WERI-Rb-1 (cell line): ENCODE measurements around the gene ABLIM2.

Source experiments
- DNase-seq: peaks from one replicate; pipeline ENCODE4 v3.0.0-alpha.2; 2020
- H3K27ac ChIP-seq: fragments of 250-450 bp; sonication (Bioruptor Pico); 2 replicates; pipeline ENCODE4 v1.5.1; 2020; ENCODE audit warnings: mild to moderate bottlenecking, moderate library complexity
- H3K27me3 ChIP-seq: fragments of 250-450 bp; sonication (Bioruptor Pico); 2 replicates; pipeline ENCODE4 v1.5.1; 2021; ENCODE audit warnings: mild to moderate bottlenecking, low read depth, moderate library complexity; ENCODE audit not compliant: insufficient read depth, severe bottlenecking
- H3K36me3 ChIP-seq: fragments of 250-450 bp; sonication (Bioruptor Pico); 2 replicates; pipeline ENCODE4 v1.5.1; 2020; ENCODE audit warnings: mild to moderate bottlenecking, moderate library complexity
- H3K4me3 ChIP-seq: 2 replicates; pipeline ENCODE4 v1.5.1; 2011; ENCODE audit warnings: low read depth, mild to moderate bottlenecking, control low read depth, low read length
- H3K9me3 ChIP-seq: fragments of 250-450 bp; sonication (Bioruptor Pico); 2 replicates; pipeline ENCODE4 v1.5.1; 2021; ENCODE audit warnings: mild to moderate bottlenecking, moderate library complexity; ENCODE audit not compliant: severe bottlenecking
- TF ChIP-seq, protein P1 (sequence below): IDR thresholded peaks from 2 replicates; pipeline ENCODE4 v1.5.1; 2011; ENCODE audit warnings: low read depth, mild to moderate bottlenecking, control low read depth, inconsistent platforms, low read length

The ABLIM2 gene

DNA sequence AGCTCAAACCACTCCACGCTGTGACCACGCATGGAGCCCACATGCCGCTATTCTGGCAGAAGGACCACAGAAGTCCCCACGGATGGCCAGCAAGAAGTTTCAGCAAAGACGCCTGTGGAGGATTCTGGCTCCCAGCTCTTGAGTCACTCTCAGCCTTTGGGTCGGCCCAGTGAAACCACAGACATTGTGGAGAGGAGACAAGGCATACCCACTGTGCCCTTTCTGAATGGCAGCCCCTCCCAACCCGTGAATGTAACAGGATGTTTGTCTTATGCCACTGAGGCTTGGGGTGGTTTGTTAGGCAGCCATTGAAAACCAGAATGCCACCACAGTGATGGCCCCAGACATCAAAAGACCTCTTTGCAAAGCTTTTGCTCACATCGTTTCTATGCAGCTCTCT, 42.7 kb downstream of the ABLIM2 start:
- Histone ChIP-seq H3K27ac (no peak overlapping the region), H3K36me3 (no peaks in the 10 kb centered on the region), H3K9me3 (no peaks in the 10 kb centered on the region), H3K4me3 (no peak overlapping the region), H3K27me3 (no peaks in the 10 kb centered on the region)
- TF ChIP-seq, protein P1, sequence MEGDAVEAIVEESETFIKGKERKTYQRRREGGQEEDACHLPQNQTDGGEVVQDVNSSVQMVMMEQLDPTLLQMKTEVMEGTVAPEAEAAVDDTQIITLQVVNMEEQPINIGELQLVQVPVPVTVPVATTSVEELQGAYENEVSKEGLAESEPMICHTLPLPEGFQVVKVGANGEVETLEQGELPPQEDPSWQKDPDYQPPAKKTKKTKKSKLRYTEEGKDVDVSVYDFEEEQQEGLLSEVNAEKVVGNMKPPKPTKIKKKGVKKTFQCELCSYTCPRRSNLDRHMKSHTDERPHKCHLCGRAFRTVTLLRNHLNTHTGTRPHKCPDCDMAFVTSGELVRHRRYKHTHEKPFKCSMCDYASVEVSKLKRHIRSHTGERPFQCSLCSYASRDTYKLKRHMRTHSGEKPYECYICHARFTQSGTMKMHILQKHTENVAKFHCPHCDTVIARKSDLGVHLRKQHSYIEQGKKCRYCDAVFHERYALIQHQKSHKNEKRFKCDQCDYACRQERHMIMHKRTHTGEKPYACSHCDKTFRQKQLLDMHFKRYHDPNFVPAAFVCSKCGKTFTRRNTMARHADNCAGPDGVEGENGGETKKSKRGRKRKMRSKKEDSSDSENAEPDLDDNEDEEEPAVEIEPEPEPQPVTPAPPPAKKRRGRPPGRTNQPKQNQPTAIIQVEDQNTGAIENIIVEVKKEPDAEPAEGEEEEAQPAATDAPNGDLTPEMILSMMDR = no peak
- no peak for DNase-seq

GRCh38 chr4:8115203-8115520, 43.5 kb downstream of the ABLIM2 start:
- TF ChIP-seq, protein P1 = no peak
- no peak overlapping the region for H3K4me3 ChIP-seq
- H3K27me3 ChIP-seq = no peaks in the 10 kb centered on the region
- no peaks in the 10 kb centered on the region for H3K36me3 ChIP-seq
- no peaks in the 10 kb centered on the region for H3K9me3 ChIP-seq
- H3K27ac ChIP-seq = no peak overlapping the region
- no peak for DNase-seq

DNA sequence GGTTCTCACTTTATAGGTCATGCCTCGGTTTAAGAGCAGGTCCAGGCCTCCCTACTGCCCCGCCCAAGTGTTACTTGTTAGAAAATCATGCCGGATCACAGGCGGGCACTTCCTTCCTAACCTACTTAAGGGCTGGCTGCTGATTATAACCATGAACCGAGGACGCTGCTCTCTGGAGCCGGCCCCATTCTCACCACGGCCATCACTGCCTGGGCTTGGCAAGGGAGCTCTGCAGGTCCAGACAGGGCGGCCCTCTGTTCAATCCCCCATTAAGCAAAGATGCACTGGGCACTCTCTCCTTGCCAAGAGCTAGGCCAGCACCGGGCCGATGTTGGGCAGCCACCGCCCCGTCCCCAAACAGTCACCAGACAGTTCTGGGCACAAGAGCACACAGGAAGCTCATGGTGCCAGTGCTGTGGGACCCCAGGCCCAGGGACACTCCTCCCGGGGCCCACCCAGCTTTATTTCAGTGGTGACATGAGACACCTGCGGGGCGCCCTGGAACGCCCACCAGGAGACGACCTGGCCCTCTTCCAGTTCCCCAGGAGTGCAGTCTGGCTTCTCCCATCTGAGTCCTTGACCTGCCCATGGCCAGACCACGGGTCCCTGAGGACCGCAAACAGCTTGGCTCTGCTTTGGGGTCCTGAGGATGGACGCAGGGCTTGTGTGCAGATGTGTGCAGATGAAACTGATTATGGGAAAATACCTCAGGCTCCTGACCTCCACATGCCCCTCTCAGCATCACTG, 44.0 kb downstream of the ABLIM2 start:
- DNase-seq = no peak
- Histone ChIP-seq H3K27me3 (no peaks in the 10 kb centered on the region), H3K4me3 (no peak overlapping the region), H3K36me3 (no peaks in the 10 kb centered on the region), H3K27ac (no peak overlapping the region), H3K9me3 (no peaks in the 10 kb centered on the region)
- TF ChIP-seq, protein P1 = no peak

GRCh38 chr4:8113611-8114377, 44.8 kb downstream of the ABLIM2 start:
- Histone ChIP-seq H3K36me3 (no peaks in the 10 kb centered on the region), H3K4me3 (no peak overlapping the region), H3K27ac (no peak overlapping the region), H3K27me3 (no peaks in the 10 kb centered on the region), H3K9me3 (no peaks in the 10 kb centered on the region)
- no peak for DNase-seq
- TF ChIP-seq, protein P1 = no peak

DNA sequence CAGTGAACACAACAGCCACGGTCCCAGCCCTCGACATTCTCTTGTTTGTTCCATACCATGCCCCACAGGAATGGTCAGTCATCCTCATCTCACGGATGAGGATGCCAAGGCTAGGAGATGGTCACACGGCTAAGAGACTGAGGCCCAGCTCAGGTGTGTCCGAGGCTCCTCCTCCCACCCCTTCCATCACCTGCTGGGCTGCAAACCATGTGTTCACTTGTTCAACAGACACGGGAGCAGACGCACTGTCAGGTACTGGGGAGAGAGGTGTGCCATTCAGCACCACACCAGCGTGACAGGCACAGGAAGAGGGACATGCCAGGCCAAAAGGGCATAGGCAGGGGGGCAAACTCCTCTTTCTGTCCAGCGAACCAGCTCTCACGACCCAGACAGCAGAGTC, 45.9 kb downstream of the ABLIM2 start:
- no peak overlapping the region for H3K27ac ChIP-seq
- no peak overlapping the region for H3K4me3 ChIP-seq
- DNase-seq = no peak
- no peaks in the 10 kb centered on the region for H3K27me3 ChIP-seq
- H3K36me3 ChIP-seq = no peaks in the 10 kb centered on the region
- no peaks in the 10 kb centered on the region for H3K9me3 ChIP-seq
- TF ChIP-seq, protein P1 = no peak
